Neural progenitor cell (in vitro differentiated cells): Measurements from ENCODE around the gene MIPEP.

ENCODE experiments used
- CTCF ChIP-seq: fragments of 200-600 bp; sonication (generic); IDR thresholded peaks from 2 replicates; pipeline ENCODE4 v1.5.1; 2017; ENCODE audit warnings: antibody characterized with exemption, mild to moderate bottlenecking
- EZH2 ChIP-seq: fragments of 200-600 bp; sonication (generic); IDR thresholded peaks from 2 replicates; pipeline ENCODE4 v1.6.1; 2017; ENCODE audit warnings: antibody characterized with exemption, mild to moderate bottlenecking, moderate library complexity
- EZH2phosphoT487 ChIP-seq: fragments of 200-600 bp; sonication (generic); IDR thresholded peaks from 2 replicates; pipeline ENCODE4 v1.6.1; 2017; ENCODE audit warnings: antibody characterized with exemption

DNA sequence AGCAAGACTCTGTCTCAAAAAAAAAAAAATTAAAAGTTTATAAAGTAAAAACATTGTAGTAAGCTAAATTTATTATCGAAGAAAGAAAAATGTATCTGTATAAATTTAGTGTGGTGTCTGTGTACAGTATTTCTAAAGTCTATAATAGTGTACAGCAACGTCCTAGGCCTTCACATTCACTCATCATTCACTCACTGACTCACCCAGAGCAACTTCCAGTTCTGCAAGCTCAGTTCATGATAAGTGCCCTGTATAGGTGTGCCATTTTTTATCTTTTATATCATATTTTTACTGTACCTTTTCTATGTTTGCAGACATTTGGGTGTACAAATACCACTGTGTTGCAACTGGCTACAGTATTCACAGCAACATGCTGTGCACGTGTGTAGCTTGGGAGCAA lies 200.9 kb downstream of the MIPEP start:
- no peak for TF ChIP-seq CTCF
- no peak for TF ChIP-seq EZH2
- TF ChIP-seq EZH2phosphoT487: no peak
